Right lobe of liver (tissue), 6 donors: Measurements from ENCODE around the gene ARRDC1. TPM values are rescaled to one million over a fixed set of nuclear protein-coding genes. Genes with fewer than 3 reads are reported as not detected.

ENCODE experiments used
- ATAC-seq, 4 donors: fragments of 200-7000 bp; cut with Tn5 transposase; one replicate each; pipeline ENCODE4 v1.9.1; 2020; ENCODE audit warnings: mild to moderate bottlenecking in 4 of 4, moderate library complexity in 4 of 4
- DNase-seq, 3 donors: peaks; one replicate each; pipeline ENCODE4 v3.0.0-alpha.2; 2020
- H3K27ac ChIP-seq, 3 donors: fragments of 200-600 bp; one replicate each; pipeline ENCODE4 v1.8.0; 2022
- H3K27me3 ChIP-seq, 2 donors: fragments of 200-600 bp; one replicate each; pipeline ENCODE4 v1.8.0; 2022
- H3K36me3 ChIP-seq, 4 donors: fragments of 200-600 bp; sonication (generic) in 1 of 4; one replicate each; pipeline versions ENCODE4 v1.5.1 to v1.8.0; 2017 to 2022; ENCODE audit warnings: control low read depth in 1 of 4
- H3K4me1 ChIP-seq, 4 donors: fragments of 200-600 bp; sonication (generic) in 1 of 4; one replicate each; pipeline versions ENCODE4 v1.5.1 to v1.8.0; 2017 to 2022; ENCODE audit warnings: control low read depth in 1 of 4
- H3K4me3 ChIP-seq, 3 donors: fragments of 200-600 bp; one replicate each; pipeline ENCODE4 v1.8.0; 2022
- H3K9me3 ChIP-seq, 4 donors: fragments of 200-600 bp; sonication (generic) in 1 of 4; one replicate each; pipeline versions ENCODE4 v1.5.1 to v1.8.0; 2017 to 2022; ENCODE audit warnings: control low read depth in 1 of 4
- POLR2A ChIP-seq: fragments of 450-650 bp; IDR thresholded peaks from one replicate; pipeline ENCODE4 v1.6.1; 2017; ENCODE audit warnings: antibody characterized with exemption, mild to moderate bottlenecking
- WGBS: methylation state at CpG from one replicate; pipeline ENCODE4 v1.1.6; 2018; ENCODE audit warnings: low coverage, low lambda C conversion rate; ENCODE audit not compliant: insufficient coverage; ENCODE audit errors: missing lambda C conversion rate; 5-methylcytosine and 5-hydroxymethylcytosine counted together
- intact Hi-C, 2 donors: fragments of 100-400 bp; cut with DNase I; formaldehyde crosslinking; loops; one replicate each; pipeline versions ENCODE4 v1.11.2 to v1.14.1; 2022
- total RNA-seq, 6 experiments: library from RNA; depleted of rRNA in 2 of 6; stranded (reverse); fragments of >200 nt in 2 of 6; fragmentation: NEBNext Ultra II Directional in 3 of 6; extraction: Animal tissue kit (Norgen Biotek cat#: 25700) in 3 of 6; gene quantifications; one replicate each; pipeline versions ENCODE4 v1.1.0 to v1.2.4, GENCODE V29; 2016 to 2023
- TF ChIP-seq, protein P1 (sequence below), 4 donors: fragments of 200-600 bp in 3 of 4; fragments of 450-650 bp in 1 of 4; IDR thresholded peaks; one replicate each; pipeline versions ENCODE4 v1.5.1 to v1.8.0; 2016 to 2022; ENCODE audit warnings: antibody characterized with exemption in 4 of 4, mild to moderate bottlenecking in 2 of 4
- donor health status: DM: no; HTN: yes; CAD: no.
- donor health status: DM: no; HTN: no; CAD: no.
- donor health status: DM: no; HTN: no; CAD: no.
- donor health status: DM: no; HTN: yes; CAD: no.
- donor health status: DM: no; HTN: yes; CAD: no.

Gene ARRDC1
- total RNA-seq, 6 experiments from 2014 or later = 19.1 to 45.0 (median 25.2) TPM

DNA sequence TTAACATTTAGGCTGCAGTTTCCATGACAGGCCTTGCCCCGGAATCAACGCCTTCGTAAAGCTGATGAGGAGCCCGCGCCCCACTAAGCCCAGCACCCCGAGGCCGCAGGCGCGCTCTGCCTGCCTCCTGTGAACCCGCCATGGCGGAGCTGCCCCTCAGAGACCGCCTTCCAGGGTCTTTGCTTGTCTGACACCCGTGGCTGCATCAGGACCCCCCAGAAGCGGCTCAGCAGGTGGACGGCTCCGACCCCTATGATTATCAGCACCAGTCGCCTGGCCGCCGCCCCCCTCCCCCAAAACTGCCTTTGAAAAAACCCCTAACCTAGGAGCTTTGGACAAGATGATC is 26.3 kb upstream of the ARRDC1 start:
- no peaks in the 10 kb centered on the region for H3K9me3 ChIP-seq
- no peak for TF ChIP-seq POLR2A
- TF ChIP-seq, protein P1, sequence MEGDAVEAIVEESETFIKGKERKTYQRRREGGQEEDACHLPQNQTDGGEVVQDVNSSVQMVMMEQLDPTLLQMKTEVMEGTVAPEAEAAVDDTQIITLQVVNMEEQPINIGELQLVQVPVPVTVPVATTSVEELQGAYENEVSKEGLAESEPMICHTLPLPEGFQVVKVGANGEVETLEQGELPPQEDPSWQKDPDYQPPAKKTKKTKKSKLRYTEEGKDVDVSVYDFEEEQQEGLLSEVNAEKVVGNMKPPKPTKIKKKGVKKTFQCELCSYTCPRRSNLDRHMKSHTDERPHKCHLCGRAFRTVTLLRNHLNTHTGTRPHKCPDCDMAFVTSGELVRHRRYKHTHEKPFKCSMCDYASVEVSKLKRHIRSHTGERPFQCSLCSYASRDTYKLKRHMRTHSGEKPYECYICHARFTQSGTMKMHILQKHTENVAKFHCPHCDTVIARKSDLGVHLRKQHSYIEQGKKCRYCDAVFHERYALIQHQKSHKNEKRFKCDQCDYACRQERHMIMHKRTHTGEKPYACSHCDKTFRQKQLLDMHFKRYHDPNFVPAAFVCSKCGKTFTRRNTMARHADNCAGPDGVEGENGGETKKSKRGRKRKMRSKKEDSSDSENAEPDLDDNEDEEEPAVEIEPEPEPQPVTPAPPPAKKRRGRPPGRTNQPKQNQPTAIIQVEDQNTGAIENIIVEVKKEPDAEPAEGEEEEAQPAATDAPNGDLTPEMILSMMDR (IDR thresholded peaks at IDR 0.05) = no peak
- H3K27me3 ChIP-seq = no peaks in the 10 kb centered on the region
- peak overlapping the region; percentile 96 to 97 (median 96) for H3K4me3 ChIP-seq
- WGBS = 32% methylated on average over 10 of the region's 19 CpGs
- H3K36me3 ChIP-seq = peaks cover 0 to 21% (median 5%) of the 10 kb centered on the region in 4 donors
- DNase-seq = peak in 1 of 3 donors; percentile 58
- ATAC-seq = no peak
- intact Hi-C loops = no loop called here
- peaks cover 0 to 29% (median 5%) of the 10 kb centered on the region in 4 donors for H3K4me1 ChIP-seq
- H3K27ac ChIP-seq = peak overlapping the region; percentile 51 to 56 (median 55)

GRCh38 chr9:137580209-137580953 is 25.1 kb upstream of the ARRDC1 start:
- no peaks in the 10 kb centered on the region for H3K27me3 ChIP-seq
- DNase-seq (no peak), ATAC-seq (no peak)
- intact Hi-C loops = no loop called here
- WGBS = no CpG with 5 or more reads among the region's 23 CpGs
- no peak for TF ChIP-seq POLR2A
- TF ChIP-seq, protein P1 (IDR thresholded peaks at IDR 0.05) = no peak
- H3K9me3 ChIP-seq = no peaks in the 10 kb centered on the region
- H3K4me1 ChIP-seq = peaks cover 0 to 29% (median 5%) of the 10 kb centered on the region in 4 donors
- no peak overlapping the region for H3K4me3 ChIP-seq
- peaks cover 0 to 11% (median 3%) of the 10 kb centered on the region in 4 donors for H3K36me3 ChIP-seq
- no peak overlapping the region for H3K27ac ChIP-seq

- TF ChIP-seq, protein P1 (IDR thresholded peaks at IDR 0.05) = no peak
- no peak for TF ChIP-seq POLR2A
- intact Hi-C loops = no loop called here
- Histone ChIP-seq H3K27me3 (no peaks in the 10 kb centered on the region), H3K4me3 (no peak overlapping the region), H3K27ac (no peak overlapping the region), H3K9me3 (no peaks in the 10 kb centered on the region), H3K4me1 (peaks cover 0 to 28% (median 5%) of the 10 kb centered on the region in 4 donors), H3K36me3 (peaks cover 0 to 5% (median 1%) of the 10 kb centered on the region in 4 donors)
- DNase-seq (no peak), ATAC-seq (no peak)
- 100% methylated on average over 1 of the region's 4 CpGs for WGBS
These were observed 24.5 kb upstream of the ARRDC1 start for GRCh38 chr9:137580954-137581322.

DNA sequence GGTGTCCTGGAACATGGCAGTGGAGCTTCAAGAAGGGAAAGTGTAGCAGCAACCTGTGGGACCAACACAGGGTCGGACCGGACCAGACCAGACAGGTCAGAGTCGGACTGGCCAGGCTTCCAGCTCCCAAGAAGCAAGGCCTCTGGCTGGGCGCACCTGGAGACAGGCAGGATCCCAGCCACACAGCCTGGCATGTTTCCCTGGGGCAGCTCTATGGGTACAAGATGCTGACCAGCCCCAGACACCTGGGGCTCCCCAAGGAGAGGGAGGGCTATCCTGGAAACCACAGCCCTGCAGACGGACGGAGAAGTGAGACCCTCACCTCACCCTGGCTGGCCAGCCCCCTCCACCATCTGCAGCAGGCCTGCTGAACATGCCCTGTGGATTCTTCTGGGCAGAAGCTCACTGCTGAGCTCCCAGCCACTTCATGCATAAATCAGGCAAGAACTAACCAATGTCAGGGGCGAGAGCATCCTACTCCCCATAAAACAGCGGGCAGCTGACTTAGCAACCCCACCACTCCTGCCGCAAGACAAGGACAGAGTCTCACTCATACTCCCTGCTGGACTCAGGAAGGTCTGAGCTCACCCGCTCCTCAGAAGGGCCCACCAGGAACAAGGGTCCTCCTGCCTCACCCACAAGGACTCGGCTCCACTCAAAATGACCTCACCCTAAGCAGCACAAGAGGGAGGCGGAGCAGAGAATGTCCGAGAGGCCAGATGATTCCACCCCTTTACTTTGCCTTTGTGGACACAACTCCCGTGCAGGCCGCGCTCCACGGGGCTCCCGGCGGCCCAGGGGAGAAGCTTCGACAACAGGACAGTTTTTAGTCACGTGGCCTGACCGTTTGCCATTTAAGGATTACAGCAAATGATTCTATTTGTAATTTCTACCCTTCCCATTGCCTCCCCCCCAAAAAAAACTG is 23.9 kb upstream of the ARRDC1 start:
- intact Hi-C loops = no loop called here
- peaks cover 0 to 21% (median 5%) of the 10 kb centered on the region in 4 donors for H3K4me1 ChIP-seq
- DNase-seq (no peak), ATAC-seq (no peak)
- no peak overlapping the region for H3K27ac ChIP-seq
- peaks cover 0 to 7% (median under 1%) of the 10 kb centered on the region in 4 donors for H3K36me3 ChIP-seq
- TF ChIP-seq, protein P1 (IDR thresholded peaks at IDR 0.05) = no peak
- no peak for TF ChIP-seq POLR2A
- no peak overlapping the region for H3K4me3 ChIP-seq
- no peaks in the 10 kb centered on the region for H3K9me3 ChIP-seq
- no peaks in the 10 kb centered on the region for H3K27me3 ChIP-seq
- 87% methylated on average over 10 of the region's 22 CpGs for WGBS
